Activated naive CD8-positive, alpha-beta T cell treated with anti-CD3 and anti-CD28 coated beads, Interleukin-2, amount 10 ng/mL, durations not matched to agents 7 days and 5 days (primary cell): ENCODE data around the gene SLC3A2. TPM values are rescaled to one million over a fixed set of nuclear protein-coding genes. Genes with fewer than 3 reads are reported as not detected.

Experiments
- ATAC-seq: fragments of 150-1000 bp; cut with Tn5 transposase; one replicate; pipeline ENCODE4 v1.10.0; 2021; ENCODE audit warnings: low read depth, moderate library complexity
- POLR2A ChIA-PET: fragments of 350-600 bp; sonication (Branson Sonifier 250); formaldehyde crosslinking; loops from one replicate; lab custom pipeline; 2021; ENCODE audit warnings: antibody characterized with exemption; lab: Charles Lee
- DNase-seq: peaks from one replicate; pipeline ENCODE4 v3.0.0; 2021
- H3K27ac Mint-ChIP-seq: one replicate; pipeline ENCODE4 v1.8.0; 2022; ENCODE audit warnings: mild to moderate bottlenecking, mixed read lengths
- H3K27me3 Mint-ChIP-seq: one replicate; pipeline ENCODE4 v1.8.0; 2022; ENCODE audit warnings: mild to moderate bottlenecking, moderate library complexity, mixed read lengths
- H3K36me3 Mint-ChIP-seq: one replicate; pipeline ENCODE4 v1.8.0; 2021; ENCODE audit warnings: mild to moderate bottlenecking, mixed read lengths
- H3K4me1 Mint-ChIP-seq: one replicate; pipeline ENCODE4 v1.8.0; 2021; ENCODE audit warnings: mixed read lengths
- H3K4me3 Mint-ChIP-seq: one replicate; pipeline ENCODE4 v1.8.0; 2022; ENCODE audit warnings: mild to moderate bottlenecking, moderate library complexity, mixed read lengths
- H3K9me3 Mint-ChIP-seq: one replicate; pipeline ENCODE4 v1.8.0; 2021; ENCODE audit warnings: mixed read lengths
- total RNA-seq, 2 experiments: library from RNA; stranded (reverse); gene quantifications; one replicate each; pipeline ENCODE4 v1.2.3, GENCODE V29; 2021

SLC3A2 gene
- total RNA-seq, 2 experiments from 2014 or later: 222 to 228 TPM

DNA sequence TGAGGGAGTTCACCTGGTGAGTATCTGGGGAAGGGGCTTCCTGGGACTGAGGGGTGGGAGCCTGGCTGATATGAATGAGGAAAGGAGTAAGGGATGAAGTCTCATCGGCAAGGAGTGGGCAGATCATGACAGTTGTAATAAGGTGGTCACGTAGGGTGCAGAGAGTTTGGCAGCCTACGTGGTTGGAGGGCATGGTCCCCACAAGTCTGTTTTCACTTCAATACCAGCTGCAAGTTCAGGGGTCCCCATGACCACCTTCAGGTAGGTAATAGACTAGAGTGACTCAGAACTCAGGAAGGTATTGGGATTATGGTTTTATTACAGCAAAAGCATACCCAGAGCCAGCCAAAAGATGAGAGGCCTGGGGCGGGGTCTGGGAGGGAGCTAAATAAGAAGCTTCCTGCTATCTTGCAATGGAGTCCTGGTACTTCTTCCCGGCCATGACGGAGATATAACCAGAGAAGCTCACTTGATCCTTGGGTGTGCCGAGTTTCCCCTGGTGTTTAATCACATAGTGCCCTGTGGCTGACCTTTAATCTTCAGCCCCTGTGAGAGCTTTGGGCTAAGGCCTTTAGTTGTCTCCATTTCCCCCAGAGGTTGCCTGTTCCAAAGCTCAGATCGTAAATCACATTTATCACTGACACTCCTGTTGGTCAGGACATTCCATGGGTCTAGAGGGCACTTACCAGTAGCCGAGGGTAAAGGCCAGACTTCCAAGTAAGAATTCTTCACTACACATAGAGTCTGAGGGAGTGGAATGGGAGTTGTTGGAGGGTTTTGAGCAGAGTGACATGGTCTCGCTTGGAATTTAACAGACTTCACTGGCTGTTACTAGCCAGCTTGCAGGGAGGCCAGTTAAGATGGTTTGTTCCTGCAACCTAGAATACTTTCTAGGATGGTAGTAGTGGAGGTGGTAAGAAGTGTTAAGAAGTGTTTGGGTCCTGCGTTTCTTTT is 9.1 kb downstream of the SLC3A2 start:
- Mint-ChIP-seq H3K27me3 (no peaks in the 10 kb centered on the region), H3K4me1 (peaks cover 16% of the 10 kb centered on the region), H3K4me3 (no peak overlapping the region), H3K36me3 (peaks cover 31% of the 10 kb centered on the region), H3K9me3 (no peaks in the 10 kb centered on the region), H3K27ac (peak overlapping the region; percentile 28)
- POLR2A ChIA-PET: interaction anchor here (0.5 to 1.4 kb wide), 7 partner anchors 8 to 486 kb away, joined by 3 to 9 read pairs (median 4); partner anchors contain the start of gene SLC3A2
- peak; percentile 9 for ATAC-seq
- no peak for DNase-seq

DNA sequence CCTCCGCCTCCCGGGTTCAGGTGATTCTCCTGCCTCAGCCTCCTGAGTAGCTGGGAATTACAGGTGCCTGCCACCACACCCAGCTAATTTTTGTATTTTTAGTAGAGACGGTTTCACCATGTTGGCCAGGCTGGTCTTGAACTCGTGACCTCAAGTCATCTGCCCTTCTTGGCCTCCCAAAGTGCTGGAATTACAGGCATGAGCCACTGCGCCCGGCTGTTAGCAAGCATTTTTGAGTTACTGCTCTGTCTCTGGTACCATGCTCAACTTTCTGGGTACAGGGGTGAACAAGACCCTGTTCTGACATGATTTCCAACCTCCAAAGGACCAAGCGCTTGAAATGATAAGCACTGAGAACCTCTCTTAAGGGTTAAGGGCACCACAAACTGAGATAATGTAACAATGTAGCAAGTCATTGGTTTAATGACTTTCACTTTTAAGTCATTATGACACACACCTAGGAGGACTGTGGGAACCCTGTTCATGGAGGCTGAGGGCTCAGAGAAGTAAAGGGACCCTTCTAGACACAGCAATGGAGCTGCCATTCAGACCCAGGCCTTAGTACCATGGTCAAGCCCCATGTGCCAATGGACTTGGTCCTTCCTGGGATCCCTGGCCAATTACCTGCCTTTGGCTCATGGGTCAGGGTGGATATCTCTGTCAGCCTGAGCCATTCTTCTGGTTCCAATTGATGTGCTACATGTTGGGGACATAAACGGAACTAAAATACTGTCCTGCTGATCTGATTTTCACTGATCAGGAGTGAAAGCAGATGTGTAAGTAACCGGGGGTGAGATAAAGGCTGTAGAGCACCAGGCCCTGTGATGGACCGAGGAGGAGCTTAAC is 11.6 kb downstream of the SLC3A2 start:
- Mint-ChIP-seq H3K27ac (no peak overlapping the region), H3K9me3 (no peaks in the 10 kb centered on the region), H3K27me3 (no peaks in the 10 kb centered on the region), H3K4me1 (peaks cover 12% of the 10 kb centered on the region), H3K4me3 (no peak overlapping the region), H3K36me3 (peaks cover 12% of the 10 kb centered on the region)
- POLR2A ChIA-PET: interaction anchor here (2.2 kb wide), 1 partner anchor 11 kb away, joined by 6 read pairs; no protein-coding TSS in a partner anchor
- no peak for DNase-seq
- ATAC-seq: no peak

DNA sequence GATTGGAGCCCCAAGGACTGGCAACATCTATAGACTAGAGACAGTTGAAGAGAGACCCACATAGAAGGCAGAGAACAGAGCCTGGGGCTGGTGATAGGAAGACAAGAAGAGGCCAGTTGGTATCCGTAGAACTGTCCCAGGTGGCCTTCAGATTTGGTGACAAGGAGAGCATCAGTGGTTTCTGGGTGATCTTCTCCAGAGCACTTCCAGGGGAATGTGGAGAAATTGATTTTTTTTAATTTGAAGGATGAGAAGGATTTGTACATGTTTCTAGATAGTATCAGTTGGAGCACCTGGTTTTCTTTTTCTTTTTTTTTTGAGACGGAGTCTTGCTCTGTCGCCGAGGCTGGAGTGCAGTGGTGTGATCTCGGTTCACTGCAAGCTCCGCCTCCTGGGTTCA is 14.8 kb downstream of the SLC3A2 start:
- POLR2A ChIA-PET: no interaction called here
- Mint-ChIP-seq H3K4me3 (no peak overlapping the region), H3K36me3 (no peaks in the 10 kb centered on the region), H3K27me3 (peaks cover 10% of the 10 kb centered on the region), H3K9me3 (no peaks in the 10 kb centered on the region), H3K4me1 (peaks cover 5% of the 10 kb centered on the region), H3K27ac (no peak overlapping the region)
- DNase-seq: no peak
- ATAC-seq: no peak

DNA sequence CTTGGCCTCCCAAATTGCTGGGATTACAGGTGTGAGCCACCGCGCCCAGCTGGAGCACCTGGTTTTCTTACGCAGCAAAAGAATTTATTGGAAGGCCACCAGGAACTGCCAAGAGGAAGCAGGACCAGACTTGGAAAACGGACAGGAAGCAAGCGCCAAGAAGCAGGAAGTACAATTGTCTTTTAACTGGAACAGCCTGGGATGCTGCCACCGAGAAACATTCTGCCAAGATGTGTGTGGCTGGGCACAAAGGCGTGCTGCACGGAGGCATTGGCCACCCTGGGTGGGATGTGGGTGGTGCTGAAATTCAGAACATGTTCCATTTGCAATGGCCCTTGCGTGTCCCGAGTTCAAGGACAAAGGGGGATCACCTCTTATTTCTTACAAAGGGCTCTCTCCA is 15.4 kb downstream of the SLC3A2 start:
- Mint-ChIP-seq H3K9me3 (no peaks in the 10 kb centered on the region), H3K4me1 (peaks cover 5% of the 10 kb centered on the region), H3K36me3 (no peaks in the 10 kb centered on the region), H3K4me3 (no peak overlapping the region), H3K27me3 (peaks cover 12% of the 10 kb centered on the region), H3K27ac (no peak overlapping the region)
- ATAC-seq (no peak), DNase-seq (no peak)
- POLR2A ChIA-PET: no interaction called here

DNA sequence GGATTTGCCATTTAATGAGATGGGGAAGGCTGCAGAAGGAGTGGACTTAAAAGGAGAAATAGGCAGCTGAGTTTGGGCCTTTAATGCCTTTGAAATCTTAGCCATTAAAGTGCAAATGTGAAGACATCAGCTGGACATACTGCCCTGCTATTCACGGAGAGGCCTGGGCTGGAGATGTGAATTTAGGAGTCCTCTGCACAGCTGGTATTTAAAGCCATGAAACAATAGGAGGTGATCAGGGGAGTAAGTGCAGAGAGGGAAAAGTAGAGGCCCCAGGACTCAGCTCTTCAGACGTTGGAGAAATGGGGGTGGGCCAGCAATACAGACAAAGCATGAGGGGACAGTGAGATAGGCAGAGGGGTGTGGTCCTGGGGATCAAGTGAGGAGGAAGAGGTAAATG is 16.6 kb downstream of the SLC3A2 start:
- ATAC-seq: no peak
- Mint-ChIP-seq H3K4me1 (peaks cover 10% of the 10 kb centered on the region), H3K36me3 (no peaks in the 10 kb centered on the region), H3K4me3 (no peak overlapping the region), H3K27me3 (peaks cover 17% of the 10 kb centered on the region), H3K9me3 (no peaks in the 10 kb centered on the region), H3K27ac (no peak overlapping the region)
- DNase-seq: no peak
- POLR2A ChIA-PET: no interaction called here

DNA sequence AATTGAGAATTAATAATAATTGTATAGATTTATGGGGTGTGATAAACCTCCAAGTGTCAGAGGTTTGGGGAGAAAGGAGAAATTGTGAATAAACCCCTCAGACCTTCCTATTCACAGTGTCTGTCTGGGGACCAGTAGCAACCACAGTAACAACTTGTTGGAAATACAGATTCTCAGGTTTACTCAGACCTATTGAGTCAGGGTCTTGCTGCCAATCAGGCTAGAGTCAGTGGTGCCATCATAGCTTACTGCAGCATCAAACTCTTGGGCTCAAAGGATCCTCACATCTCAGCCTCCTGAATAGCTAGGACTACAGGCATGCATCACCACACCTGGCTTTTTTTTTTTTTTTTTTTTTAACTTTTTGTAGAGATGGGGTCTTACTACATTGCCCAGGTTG is 17.3 kb downstream of the SLC3A2 start:
- Mint-ChIP-seq H3K4me1 (peaks cover 11% of the 10 kb centered on the region), H3K27me3 (peaks cover 17% of the 10 kb centered on the region), H3K27ac (no peak overlapping the region), H3K36me3 (no peaks in the 10 kb centered on the region), H3K9me3 (no peaks in the 10 kb centered on the region), H3K4me3 (no peak overlapping the region)
- no peak for DNase-seq
- POLR2A ChIA-PET: no interaction called here
- no peak for ATAC-seq

DNA sequence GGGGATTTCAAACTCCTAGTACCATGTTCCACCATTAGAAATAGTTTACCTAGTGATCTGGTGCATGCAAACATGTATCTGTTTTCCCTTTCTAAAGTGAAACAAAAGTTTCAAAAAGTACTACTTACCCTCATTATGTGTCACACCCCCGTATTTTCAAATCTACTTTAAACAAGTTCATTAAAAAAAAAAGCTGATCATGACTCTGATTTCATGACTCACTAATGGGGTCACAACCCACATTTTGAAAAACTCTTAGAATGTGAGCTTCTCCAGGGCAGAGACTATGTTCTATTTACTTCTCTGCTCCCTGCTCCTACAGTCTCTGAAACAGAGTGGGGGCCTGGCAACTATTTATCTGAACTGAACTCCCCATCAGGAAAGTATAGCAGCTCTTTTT is 22.2 kb downstream of the SLC3A2 start:
- peaks cover 13% of the 10 kb centered on the region for H3K4me1 Mint-ChIP-seq
- no peaks in the 10 kb centered on the region for H3K9me3 Mint-ChIP-seq
- DNase-seq (no peak), ATAC-seq (no peak)
- no peaks in the 10 kb centered on the region for H3K36me3 Mint-ChIP-seq
- no peak overlapping the region for H3K4me3 Mint-ChIP-seq
- no peak overlapping the region for H3K27ac Mint-ChIP-seq
- peaks cover 26% of the 10 kb centered on the region for H3K27me3 Mint-ChIP-seq
- POLR2A ChIA-PET: interaction anchor here (0.6 to 0.9 kb wide), 4 partner anchors 13 to 1081 kb away, joined by 3 to 4 read pairs (median 3); no protein-coding TSS in a partner anchor

DNA sequence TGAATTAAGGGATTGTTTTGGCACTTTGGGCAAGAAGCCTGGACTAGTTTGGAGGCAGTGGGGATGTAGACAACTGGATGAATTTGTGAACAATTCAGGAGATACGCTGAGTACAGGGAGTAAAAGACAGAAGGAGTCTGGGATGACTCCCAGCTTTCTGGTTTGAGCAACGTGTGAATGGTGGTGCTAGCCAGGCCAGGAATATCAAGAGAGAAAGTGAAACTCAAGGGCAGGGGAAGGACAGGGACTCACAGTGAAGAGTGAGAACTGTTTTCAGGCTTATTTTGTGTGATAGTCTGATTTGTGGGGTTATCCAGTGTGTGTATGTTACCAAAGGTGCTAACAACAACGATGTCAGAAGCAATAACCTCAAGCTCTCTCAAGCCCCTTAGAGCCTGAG is 24.6 kb downstream of the SLC3A2 start:
- H3K4me3 Mint-ChIP-seq: peak overlapping the region; percentile 18
- no peak overlapping the region for H3K27ac Mint-ChIP-seq
- POLR2A ChIA-PET: interaction anchor here (0.8 to 2.0 kb wide), 2 partner anchors 24 to 64 kb away, joined by 3 to 6 read pairs; partner anchors contain the start of gene SLC3A2
- ATAC-seq (no peak), DNase-seq (no peak)
- no peaks in the 10 kb centered on the region for H3K36me3 Mint-ChIP-seq
- H3K27me3 Mint-ChIP-seq: peaks cover 18% of the 10 kb centered on the region
- H3K9me3 Mint-ChIP-seq: no peaks in the 10 kb centered on the region
- peaks cover 13% of the 10 kb centered on the region for H3K4me1 Mint-ChIP-seq

DNA sequence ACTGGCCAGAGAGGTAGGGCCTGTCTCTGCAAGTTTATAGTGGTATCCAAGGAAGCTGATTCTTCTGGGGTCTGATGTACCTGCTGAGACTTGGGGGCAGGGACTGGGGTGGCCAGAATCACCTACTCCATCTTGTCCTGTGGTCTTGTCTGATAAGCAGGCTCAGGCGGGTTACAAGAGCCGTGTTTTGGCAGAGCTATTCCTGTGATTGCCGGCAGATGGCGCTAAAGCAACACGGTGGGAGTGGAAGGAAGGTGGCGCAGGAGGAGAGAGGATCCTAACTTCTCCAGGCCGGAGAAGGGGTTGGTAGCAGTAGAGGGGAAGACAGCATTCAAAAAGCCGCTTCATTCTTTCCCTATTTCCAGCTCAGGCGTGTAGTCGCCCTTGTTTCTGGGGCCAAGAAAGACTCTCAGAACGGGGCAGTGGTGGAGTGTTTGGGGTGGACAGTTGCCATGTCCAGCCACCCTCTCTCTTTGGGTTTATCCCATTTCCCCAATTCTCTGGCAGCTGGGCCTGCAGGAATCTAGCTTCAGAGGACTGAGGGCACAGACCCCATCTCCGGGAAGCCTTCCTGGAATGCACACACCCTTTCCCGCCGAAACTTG is 25.3 kb downstream of the SLC3A2 start:
- Mint-ChIP-seq H3K4me3 (no peak overlapping the region), H3K9me3 (no peaks in the 10 kb centered on the region), H3K36me3 (no peaks in the 10 kb centered on the region), H3K27ac (no peak overlapping the region), H3K4me1 (peaks cover 13% of the 10 kb centered on the region), H3K27me3 (peaks cover 17% of the 10 kb centered on the region)
- peak; percentile 68 for ATAC-seq
- peak; percentile 81 for DNase-seq
- POLR2A ChIA-PET: interaction anchor here (0.8 to 2.0 kb wide), 3 partner anchors 25 to 152 kb away, joined by 3 to 6 read pairs (median 3); partner anchors contain the start of genes SLC3A2 and ZBTB3

DNA sequence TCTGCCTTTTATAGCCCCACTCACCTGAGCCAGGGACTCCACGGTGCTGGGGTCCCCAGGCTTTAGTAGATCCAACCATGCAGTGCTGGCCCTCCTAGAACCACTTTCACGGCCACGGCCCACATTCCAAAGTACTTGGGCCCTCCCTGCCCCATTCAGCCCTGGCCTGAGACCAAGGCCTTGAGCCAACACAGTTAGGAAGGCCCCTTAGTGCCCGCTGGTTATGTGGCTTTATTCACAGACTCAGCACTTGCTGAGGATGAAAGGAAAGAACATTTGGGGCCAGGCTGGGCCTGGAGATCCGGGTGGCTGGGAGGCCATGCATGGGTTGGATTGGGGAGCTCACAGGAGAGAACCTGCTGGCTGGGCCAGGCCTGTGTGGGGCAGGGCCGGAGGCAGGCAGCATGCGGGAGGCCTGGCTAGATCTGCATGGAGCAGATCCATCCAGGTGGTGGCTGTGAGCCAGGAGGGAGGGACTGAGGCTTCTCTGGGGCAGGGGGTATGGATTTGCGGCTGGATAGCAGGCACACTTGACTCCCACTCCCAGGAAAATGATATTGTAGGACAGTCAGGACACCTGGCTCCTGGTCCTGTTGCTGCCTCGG is 27.9 kb downstream of the SLC3A2 start:
- ATAC-seq: no peak
- Mint-ChIP-seq H3K27ac (no peak overlapping the region), H3K4me3 (no peak overlapping the region), H3K36me3 (no peaks in the 10 kb centered on the region), H3K4me1 (peaks cover 9% of the 10 kb centered on the region), H3K27me3 (peaks cover 11% of the 10 kb centered on the region), H3K9me3 (no peaks in the 10 kb centered on the region)
- DNase-seq: no peak
- POLR2A ChIA-PET: no interaction called here

DNA sequence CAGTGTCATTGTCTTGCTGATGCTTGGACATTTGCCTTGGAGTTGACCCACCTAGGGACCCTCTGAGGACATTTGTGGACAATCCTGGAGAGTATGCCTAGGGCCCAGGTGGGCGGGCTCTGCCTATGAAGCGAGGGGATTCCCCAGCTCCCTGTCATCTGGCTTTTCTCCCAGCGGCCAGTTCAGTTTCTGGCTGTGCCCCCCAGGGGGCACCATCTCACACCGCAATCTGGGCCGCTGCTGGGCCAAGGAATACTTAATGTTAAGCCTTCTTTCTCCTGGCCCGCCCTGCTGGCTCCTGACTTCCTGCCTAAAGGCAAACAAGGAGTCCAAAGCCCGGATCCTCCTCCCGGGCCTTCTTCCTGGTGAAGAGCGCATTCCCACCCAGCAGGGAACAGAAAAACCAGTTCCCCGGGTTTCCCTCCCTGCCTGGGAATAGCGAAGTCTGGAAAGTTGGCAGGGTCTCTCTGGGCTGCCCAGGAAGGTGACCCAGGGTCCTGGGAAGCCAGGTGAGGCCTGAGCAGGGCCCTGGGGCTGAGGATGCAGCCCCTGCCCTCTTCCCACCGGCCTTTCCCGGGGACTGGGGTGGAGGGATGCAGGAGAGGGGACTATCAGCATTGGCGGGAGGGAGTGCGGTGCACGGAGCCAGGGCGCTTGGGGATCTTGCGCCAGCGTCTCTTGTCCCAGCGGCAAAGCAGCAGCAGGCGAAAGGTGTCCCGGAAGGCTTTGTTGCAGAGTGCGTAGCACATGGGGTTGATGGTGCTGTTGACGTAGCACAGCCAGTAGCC is 28.6 kb downstream of the SLC3A2 start:
- Mint-ChIP-seq H3K4me3 (no peak overlapping the region), H3K27me3 (peaks cover 11% of the 10 kb centered on the region), H3K4me1 (peaks cover 9% of the 10 kb centered on the region), H3K9me3 (no peaks in the 10 kb centered on the region), H3K27ac (no peak overlapping the region), H3K36me3 (no peaks in the 10 kb centered on the region)
- POLR2A ChIA-PET: no interaction called here
- ATAC-seq (no peak), DNase-seq (no peak)
